GM06990 (cell line): Measurements from ENCODE around the gene IRF4.

ENCODE experiments used
- DNase-seq: peaks from one replicate; pipeline ENCODE4 v3.0.0-alpha.2; 2011; ENCODE audit not compliant: insufficient read length; ENCODE audit errors: extremely low read depth
- H3K27me3 ChIP-seq: replicated peaks from 2 replicates; pipeline ENCODE4 v1.6.0; 2011; ENCODE audit warnings: low read length; ENCODE audit not compliant: control insufficient read depth, insufficient read depth
- H3K36me3 ChIP-seq: 2 replicates; pipeline ENCODE4 v1.5.1; 2011; ENCODE audit warnings: low read length; ENCODE audit not compliant: control insufficient read depth, insufficient read depth
- H3K4me3 ChIP-seq: replicated peaks from 2 replicates; pipeline ENCODE4 v1.5.1; 2011; ENCODE audit warnings: low read depth, mild to moderate bottlenecking, control low read depth, low read length
- CTCF ChIP-seq: IDR thresholded peaks from 2 replicates; pipeline ENCODE4 v1.5.1; 2011; ENCODE audit warnings: low read length, control low read depth, mild to moderate bottlenecking, inconsistent platforms; ENCODE audit not compliant: insufficient read depth, poor library complexity, severe bottlenecking

The IRF4 gene

GRCh38 chr6:455835-456234 lies 64.3 kb downstream of the IRF4 start:
- no peak for DNase-seq
- H3K36me3 ChIP-seq = no peaks in the 10 kb centered on the region
- no peak for TF ChIP-seq CTCF
- H3K27me3 ChIP-seq = no peaks in the 10 kb centered on the region; the same call in 1 of the 2 replicates
- no peak overlapping the region for H3K4me3 ChIP-seq

GRCh38 chr6:456358-456867 lies 64.9 kb downstream of the IRF4 start:
- H3K27me3 ChIP-seq = no peaks in the 10 kb centered on the region; the same call in 1 of the 2 replicates
- no peaks in the 10 kb centered on the region for H3K36me3 ChIP-seq
- TF ChIP-seq CTCF = no peak
- DNase-seq = no peak
- no peak overlapping the region for H3K4me3 ChIP-seq

GRCh38 chr6:456887-457286 lies 65.3 kb downstream of the IRF4 start:
- no peak for TF ChIP-seq CTCF
- Histone ChIP-seq H3K36me3 (no peaks in the 10 kb centered on the region), H3K27me3 (no peaks in the 10 kb centered on the region; the same call in 1 of the 2 replicates), H3K4me3 (no peak overlapping the region)
- no peak for DNase-seq
